ACHN (cell line): ENCODE data around the gene DNAH6.
A peak's percentile ranks its signal among the peaks of the same experiment; 100 is the strongest.
"Not testable (repeated sequence)": the region's sequence is repeated elsewhere in the genome, so short reads cannot be mapped to it uniquely, and the experiment has no call there.

Experiments
- DNase-seq: peaks from one replicate; pipeline ENCODE4 v3.0.0-alpha.2; 2015
- in situ Hi-C: cut with HindIII; loops from 2 replicates; pipeline ENCODE4 v1.10.0; 2017; ENCODE audit warnings: low sequenced_read_pairs, low pct_ligation_motif_present, low pct_unique_long_range_greater_than_20kb

Gene DNAH6

DNA sequence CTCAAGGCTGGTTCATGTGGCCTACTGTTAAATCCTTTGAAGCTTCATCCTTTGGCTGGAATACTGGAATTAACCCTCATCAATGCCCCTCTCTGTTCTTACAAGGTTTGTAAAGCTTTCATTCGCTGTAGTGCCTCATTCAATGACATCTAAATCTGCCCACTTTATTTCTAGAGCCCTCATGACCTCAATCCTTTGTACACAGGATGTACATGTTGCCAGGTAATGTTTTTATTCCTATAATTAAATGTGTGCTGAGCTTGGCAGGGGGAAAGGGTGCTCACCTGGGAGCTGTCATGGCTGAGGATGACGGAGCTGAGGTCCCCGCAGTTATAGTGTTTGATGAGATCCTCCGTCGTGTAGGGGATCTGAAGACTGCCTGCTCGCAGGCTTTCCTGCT lies 325.3 kb downstream of the DNAH6 start:
- in situ Hi-C loops = no loop called here
- no peak for DNase-seq

DNA sequence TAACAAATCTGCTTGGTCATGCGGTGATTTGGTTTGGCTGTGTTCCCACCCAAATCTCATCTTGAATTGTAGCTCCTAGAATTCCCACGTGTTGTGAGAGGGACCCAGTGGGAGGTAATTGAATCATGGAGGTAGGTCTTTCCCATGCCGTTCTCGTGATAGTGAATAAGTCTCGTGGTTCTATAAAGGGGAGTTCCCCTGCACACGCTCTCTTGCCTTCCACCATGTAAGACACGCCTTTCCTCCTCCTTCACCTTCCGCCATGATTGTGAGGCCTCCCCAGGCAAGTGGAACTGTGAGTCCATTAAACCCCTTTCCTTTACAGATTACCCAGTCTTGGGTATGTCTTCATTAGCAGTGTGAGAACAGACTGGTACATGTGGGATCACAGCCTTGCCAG lies 327.8 kb downstream of the DNAH6 start:
- in situ Hi-C loops = no loop called here
- DNase-seq = no peak

DNA sequence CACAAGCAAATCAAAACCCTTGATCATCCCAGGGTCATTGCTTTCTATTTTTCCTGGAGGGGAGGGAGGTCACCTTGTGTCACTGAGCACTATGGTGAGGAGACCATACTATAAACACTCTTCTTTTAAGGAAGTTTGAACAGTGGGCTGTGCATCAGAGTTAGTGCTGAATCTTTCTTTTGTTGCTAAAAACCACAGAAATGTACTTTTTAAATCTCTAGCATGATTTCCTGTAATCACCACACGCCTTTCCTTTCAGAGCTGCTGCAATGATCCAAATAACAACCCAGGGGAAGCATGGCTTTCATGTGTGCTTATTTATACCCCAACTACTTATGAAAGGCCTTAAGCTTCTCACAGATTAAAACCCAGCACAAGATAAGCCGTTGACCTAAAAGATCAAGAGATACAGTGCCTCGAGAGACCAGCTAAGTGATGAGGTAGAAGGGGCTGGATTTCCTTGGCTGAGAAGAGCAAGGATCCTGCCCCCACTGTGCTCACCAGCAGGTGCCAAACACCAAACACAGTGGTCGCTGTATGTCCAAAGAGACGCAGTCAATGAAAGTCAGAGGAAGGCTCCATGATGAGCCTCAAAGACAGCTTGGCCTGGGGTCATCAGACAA lies 329.9 kb downstream of the DNAH6 start:
- no peak for DNase-seq
- in situ Hi-C loops = no loop called here

DNA sequence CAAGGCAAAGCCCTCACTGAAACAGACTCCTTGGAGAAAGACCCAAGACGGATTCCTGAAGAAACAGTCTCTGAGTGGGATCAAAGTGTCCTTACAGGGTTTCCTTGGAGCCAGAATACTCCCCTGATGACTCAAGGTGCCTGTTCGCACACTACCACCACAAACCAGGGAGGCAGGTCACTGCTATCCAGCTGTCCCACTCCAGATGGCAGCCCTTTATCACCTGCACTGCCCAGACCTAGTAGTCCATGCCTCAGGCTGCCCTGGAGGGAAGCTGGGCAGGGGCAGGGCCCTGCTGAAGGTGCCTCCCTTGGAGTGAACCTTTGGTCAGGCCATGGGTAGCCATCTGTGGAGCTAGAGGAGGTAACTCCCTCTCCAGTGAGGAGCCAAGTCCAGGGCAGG lies 330.4 kb downstream of the DNAH6 start:
- in situ Hi-C loops = no loop called here
- no peak for DNase-seq

DNA sequence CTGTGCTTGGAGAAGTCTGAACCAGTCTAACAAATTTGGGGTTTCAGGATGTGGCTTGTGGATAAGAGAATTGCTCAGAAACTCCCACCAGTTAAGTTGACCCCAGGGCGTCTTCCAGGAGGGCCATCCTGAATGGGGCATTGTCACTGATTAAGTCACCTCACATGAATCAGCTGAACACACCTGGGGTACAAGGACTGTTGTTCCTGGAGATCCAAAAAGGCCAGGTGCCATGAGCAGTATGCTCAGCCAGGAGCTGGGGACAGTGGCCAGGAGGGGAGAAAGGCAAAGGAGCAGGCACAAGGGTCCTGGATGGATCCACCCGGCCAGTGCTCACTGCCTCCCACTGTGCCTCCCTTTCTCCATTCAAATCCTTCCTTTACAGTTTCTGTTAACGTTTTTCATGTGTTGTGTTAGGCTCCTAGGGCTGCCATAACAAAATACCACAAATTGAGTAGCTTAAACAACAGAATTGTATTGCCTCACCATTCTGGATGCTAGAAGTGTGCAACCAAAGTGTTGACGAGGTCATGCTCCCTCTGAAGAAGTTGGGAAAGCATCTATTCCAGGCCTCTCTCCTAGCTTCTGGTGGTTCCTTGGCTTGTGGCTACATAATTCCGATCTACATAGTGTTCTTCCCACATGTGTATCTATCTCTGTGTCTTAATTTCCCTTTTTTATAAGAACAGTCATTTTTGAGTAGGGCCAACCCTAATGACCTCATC lies 331.2 kb downstream of the DNAH6 start:
- in situ Hi-C loops = no loop called here

DNA sequence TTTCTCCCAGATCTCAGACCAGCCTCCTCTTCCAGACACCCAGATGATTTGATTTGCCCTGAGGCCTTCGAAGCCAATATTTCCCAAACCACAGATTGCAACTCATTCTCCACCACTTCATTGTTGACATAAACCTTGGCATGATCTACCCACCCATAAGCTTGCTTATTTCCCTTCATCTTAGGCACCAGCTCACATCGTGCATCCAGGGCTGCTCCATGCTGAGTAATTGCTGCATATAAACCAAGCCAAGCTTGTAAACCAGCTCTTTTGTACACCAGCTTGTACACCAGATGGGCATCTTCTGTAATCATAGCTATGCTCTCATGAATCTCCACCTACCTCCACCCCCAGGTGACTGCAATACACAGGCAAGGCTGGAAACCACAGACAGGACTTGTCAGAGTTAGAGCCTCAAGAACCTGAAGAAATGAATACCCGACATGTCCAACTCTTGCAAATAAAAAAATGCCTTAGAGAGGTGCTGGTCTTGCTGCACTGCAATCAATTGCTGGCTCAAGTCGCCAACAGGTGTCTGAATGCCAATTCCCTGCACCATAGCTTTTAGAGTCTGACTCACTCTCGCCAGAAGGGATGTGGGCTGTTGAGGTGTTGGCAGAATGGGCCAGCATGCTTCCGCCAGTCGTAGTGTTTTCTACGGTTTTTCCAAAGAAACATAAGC lies 333.1 kb downstream of the DNAH6 start:
- no peak for DNase-seq
- in situ Hi-C loops = no loop called here

More for the DNA sequence above, 331.2 kb downstream of the DNAH6 start:
- no peak for DNase-seq

DNA sequence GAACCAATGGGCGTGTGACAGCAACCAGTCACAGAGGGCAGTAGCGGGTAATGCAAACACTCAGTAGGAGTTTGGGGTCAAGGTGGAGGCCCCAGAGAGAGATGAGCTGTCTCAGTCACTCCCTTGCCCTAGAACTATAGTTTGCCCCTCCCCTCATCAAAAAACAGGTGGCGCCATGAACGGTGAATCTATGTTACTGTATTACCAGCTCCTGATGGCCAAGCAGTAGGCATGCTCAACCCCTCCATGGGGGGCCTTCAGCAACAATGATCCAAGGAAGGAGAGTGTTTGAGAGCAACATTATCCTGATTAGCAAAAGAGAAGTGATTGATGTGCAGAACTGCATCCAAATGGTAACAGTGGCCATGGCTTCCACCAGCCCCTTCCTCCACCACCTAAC lies 334.2 kb downstream of the DNAH6 start:
- DNase-seq = no peak
- in situ Hi-C loops = no loop called here

DNA sequence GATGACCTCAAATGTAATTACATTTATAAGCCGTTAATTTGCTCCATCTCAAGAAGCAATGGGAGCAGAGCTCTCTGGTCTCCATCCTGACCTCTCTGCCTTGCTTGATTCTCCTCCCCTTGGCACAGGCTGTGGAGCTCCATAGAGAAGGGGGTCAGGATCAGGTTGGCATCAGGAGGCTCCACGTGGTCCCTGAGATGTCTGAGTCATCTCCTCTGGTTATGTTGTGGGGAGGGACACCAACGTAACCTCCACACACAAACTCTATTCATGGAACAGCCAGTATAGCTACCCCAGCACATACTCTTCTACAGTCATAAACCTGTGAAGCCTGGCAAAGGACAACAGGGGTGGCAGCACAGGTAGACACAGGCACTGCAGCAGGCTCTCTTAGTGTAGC lies 335.6 kb downstream of the DNAH6 start:
- in situ Hi-C loops = no loop called here
- DNase-seq = no peak

DNA sequence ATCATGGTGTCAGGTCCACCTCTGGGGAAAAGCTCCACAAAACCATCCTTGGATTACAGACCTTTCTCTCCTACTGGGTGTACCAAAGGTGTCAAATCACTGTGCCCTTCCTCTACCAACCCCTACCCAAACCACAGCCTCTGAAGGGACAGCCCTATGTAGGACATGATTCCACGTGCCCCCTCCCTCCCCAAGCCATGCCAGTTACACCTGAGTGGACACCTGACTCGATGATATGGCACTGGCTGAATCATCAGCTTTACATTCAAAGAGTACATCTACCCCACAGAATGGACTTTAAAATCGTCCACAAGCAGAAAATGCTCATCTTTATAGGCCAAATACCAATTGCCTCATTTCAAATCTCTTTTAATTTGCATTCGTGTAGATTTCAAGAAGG lies 338.6 kb downstream of the DNAH6 start:
- DNase-seq = no peak
- in situ Hi-C loops = no loop called here

DNA sequence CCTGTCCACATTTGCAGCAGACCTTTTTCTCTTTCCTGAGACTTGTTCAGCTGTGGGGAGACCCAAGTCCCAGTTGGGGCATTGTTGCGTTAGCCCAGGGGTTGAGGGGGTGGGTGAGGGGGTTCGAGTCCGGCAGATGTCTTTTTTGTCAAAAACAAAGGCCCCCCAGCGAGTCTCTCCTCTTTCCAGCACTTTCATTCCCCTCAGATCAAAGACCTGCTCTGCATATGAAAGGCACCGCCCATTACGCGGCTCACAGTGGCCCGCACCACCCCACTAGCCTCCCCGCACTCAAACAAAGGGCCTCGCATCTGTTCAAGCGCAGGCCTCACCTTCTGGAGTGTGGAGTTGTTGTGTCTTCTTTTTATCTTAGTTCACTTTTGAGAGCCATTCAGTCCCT lies 339.4 kb downstream of the DNAH6 start:
- in situ Hi-C loops = no loop called here
- no peak for DNase-seq

DNA sequence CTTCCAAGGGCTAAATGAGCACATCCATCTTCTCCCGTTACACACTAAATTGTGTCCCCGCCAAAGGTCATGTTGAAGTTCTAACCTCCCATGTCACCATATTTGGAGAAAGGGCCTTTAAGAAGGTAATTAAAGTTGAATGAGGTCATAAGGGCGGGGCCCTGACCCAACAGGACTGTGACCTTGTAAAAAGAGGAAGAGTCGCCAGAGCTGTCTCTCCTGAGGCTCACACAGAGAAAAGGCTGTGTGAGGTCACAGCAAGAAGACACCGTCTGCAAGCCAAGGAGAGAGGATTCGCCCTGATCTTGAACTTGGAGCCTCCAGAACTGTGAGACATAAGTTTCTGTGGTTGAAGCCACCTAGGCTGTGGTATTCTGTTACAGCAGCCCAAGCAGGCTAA lies 340.5 kb downstream of the DNAH6 start:
- DNase-seq = no peak

DNA sequence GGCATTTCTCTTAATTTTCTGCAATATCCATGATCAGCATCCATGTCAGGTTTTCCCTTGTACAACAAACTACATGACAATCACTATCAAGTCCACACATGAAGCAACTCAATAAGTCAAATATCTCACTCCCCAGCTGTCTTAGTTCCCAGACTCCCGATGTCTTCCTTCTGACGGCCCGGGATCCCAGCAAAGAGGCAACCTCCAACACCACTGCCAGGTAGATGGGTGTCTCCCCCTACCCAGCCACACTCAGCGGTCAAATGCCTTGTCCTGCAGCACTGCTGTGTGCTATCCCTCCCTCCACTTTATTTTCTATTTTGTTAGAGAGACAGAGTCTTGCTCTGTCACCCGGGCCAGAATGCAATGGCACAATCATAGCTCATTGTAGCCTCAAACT lies 341.3 kb downstream of the DNAH6 start:
- in situ Hi-C loops = no loop called here
- no peak for DNase-seq

More for the DNA sequence above, 340.5 kb downstream of the DNAH6 start:
- in situ Hi-C loops = no loop called here

DNA sequence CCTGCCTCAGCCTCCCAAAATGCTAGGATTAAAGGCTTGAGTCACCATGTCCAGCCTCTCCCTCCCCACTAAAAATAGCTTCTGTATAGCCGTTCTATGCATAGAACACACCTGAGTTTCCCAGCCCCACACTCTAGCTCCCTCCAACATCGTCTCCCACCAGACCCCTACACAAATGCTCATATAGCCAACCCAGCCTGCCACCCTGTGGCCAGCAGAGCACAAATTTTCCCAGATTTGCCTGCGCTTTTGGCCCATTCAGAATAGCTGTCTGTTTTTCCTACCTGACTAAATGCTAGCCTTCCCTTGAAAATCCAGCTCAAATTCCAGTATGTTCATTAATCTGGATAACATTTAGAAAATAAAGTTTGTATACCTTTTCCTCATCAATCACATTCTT lies 341.8 kb downstream of the DNAH6 start:
- in situ Hi-C loops = no loop called here
- DNase-seq = peak; percentile 11

DNA sequence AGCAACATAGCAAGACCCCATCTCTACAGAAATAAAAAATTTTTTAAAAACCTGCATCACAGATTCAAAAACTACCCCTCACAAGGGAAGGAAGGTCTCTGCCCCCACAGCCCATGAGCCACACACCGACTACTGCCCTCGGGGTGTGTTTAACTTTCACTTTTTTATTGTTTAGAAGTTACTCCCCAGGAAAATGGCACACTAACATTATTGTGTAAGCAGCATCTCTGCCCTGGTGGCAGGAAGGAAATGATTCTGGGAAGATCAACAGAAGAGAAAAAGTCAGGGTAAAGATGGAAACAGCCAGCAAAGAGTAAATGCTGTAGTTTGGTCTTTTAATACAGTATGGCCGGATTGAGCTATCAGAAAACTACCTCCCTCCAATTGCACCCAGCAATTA lies 342.6 kb downstream of the DNAH6 start:
- in situ Hi-C loops = no loop called here
- DNase-seq = no peak

DNA sequence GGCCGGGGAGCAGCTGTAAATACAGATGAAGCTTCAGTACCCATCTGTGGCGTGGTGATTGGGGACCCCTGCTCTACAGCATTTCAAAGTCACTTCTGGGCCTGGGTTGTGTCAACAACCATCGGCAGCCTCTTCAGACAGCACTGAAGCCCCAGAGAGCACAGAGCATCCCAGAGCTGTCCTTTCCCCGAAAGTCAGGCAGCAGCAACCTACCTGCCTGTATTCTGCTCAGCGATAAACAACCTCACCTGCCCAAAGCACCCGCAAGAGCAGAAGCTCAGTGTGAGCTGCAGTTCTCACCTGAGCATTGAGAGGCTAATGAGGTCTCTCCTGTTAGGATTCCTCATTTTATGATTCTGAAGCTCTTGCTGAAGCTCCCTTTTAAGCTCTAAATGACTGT lies 345.2 kb downstream of the DNAH6 start:
- in situ Hi-C loops = no loop called here
- no peak for DNase-seq

DNA sequence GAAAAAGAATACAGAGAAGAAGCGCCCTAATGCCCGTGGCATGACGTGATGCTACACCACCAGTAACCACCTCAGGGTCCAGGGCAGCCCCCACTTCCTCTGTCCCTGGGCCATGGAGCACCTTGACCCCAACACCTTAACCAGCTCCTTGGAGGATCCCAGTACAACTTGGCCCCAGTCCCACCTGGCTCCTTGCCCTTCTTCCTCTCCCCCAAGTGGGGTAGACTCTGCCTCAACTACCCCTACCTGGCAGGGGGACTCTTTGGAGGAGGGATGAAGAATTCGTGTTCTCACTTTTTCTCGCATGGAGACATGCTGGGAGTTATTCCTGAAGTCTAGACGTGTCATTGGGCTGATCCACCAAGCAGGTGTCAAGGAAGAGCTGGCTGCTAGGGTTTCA lies 345.7 kb downstream of the DNAH6 start:
- in situ Hi-C loops = no loop called here
- no peak for DNase-seq

DNA sequence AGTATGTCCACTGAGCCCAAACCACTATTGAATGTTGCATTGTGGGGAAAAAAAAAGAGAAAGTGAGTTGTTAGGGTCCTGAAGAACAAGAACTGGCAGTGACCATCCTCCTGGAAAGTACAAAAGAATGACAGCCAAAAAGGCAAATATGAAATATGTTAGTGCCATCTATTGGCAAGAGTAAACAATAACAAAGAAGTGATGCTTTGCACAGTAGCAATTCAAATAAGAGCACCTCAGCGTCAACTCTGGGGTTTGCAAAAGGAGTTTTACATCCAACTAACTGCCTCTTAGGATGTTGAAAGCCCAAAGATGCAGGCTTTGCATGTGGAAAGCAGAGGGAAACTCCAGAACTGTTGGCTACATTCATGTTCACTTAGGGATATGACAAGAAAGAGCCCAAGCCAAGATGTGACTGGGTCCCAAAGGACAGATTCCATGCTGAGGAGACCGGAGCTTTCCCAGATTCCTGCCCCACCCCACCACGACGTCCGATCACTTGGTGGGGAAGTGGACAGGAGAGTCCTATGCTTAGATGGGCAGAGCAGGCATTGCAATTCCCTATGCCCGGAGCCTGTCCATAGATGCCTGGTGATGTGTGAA lies 349.0 kb downstream of the DNAH6 start:
- in situ Hi-C loops = no loop called here
- DNase-seq = peak; percentile 40

DNA sequence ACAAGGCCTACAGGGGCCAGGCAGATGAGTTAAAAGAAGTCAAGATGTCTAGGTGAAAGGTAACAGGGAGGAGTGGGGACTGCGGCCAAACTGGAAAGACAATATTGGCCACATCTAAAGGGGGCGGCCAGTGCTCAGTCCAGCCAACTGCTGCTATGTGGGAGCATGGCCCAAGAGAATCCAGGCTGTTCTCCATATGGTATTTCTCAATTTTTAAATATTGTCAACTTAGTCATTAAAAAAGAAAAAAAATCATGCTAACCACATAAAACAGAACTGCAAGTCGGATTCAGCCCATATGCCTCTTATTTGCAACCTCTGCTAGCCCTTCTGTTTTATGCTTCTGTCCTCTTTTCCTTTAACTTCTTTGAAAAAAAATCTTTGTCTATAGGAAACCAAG lies 349.8 kb downstream of the DNAH6 start:
- DNase-seq = no peak
- in situ Hi-C loops = no loop called here

DNA sequence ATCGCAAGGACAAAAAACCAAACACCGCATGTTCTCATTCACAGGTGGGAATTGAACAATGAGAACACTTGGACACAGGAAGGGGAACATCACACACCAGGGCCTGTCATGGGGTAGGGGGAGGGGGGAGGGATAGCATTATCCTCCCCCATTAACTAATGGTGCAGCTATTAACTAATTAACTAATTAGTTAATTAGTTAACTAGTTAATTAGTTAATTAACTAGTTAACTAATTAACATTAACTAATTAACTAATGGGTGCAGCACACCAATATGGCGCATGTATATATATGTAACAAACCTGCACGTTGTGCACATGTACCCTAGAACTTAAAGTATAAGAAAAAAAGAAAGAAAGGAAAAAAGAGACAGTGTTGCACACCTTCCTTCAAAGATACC lies 352.0 kb downstream of the DNAH6 start:
- DNase-seq, in situ Hi-C loops: not testable (repeated sequence)
